NCI-H1105 treated with DMSO at 0.1 percent for 48 hours (cell line): Measurements from ENCODE around the gene COQ8A.

Experiments used
- DNase-seq: peaks from one replicate; lab custom pipeline; 2025; lab: John Stamatoyannopoulos, UW

Gene COQ8A

GRCh38 chr1:227016990-227017389, 76.9 kb downstream of the COQ8A start:
- no peak for DNase-seq

GRCh38 chr1:227032396-227032795, 92.3 kb downstream of the COQ8A start:
- DNase-seq, result no peak

DNA sequence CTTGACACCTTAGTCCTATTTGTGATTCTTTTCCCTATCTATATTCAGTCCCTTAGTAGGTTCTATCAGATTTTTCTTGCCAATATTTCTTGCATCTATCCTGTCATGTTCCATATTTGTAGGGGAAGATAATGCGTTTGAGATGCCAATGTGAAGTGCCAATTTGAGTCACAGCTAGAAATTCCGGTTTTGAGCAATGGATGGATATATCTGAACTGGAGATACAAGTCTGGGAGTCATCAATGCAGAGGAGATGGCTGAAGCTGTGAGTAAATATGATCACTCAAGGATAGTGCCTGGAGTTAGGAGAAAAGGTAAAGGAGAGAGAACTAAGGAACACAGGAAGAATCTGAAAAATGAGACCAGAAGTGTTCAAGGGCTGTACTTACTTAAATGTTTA, 93.8 kb downstream of the COQ8A start:
- no peak for DNase-seq

DNA sequence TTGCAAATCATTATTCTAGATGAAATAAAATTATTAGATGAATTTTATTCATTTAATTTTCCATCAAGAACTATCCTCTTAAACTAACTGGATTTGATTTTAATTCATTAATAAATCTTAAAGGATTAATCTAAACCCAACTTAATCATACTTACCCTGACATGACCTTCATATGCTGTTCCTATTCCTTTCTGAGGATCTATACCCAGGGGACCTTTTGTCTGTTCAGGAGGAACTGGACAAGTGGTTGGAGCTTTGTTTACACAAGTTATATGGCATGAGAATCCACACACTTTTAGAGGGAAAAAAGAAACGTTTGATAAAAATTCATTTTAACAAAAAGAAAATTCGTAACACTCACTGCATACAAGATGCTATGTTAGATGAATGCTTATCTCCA, 95.2 kb downstream of the COQ8A start:
- no peak for DNase-seq

DNA sequence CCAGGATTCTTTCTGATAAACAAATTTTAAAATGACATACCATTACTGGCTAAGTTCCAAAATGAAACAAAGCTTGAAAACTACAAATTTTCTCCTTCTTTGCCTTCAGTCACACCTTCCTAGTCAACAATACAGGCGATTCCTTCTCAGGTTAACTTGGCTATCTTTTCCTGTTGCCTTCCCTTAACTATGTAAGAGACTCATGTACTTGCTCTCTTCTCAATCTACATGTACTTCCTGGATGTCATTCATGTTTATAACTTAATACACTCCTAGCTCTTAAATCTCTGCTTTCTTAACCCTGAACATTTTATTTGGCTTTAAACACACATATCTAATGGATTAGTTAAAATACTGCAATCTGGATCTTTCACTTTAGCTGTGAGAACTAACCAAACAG, 97.0 kb downstream of the COQ8A start:
- no peak for DNase-seq
